ENCODE results near the gene KCTD5. TPM values are rescaled to one million over a fixed set of nuclear protein-coding genes. Genes with fewer than 3 reads are reported as not detected.

Gene KCTD5
- total RNA-seq, 8 experiments from 2014 or later, result 17.6 to 30.0 (median 26.2) TPM

DNA sequence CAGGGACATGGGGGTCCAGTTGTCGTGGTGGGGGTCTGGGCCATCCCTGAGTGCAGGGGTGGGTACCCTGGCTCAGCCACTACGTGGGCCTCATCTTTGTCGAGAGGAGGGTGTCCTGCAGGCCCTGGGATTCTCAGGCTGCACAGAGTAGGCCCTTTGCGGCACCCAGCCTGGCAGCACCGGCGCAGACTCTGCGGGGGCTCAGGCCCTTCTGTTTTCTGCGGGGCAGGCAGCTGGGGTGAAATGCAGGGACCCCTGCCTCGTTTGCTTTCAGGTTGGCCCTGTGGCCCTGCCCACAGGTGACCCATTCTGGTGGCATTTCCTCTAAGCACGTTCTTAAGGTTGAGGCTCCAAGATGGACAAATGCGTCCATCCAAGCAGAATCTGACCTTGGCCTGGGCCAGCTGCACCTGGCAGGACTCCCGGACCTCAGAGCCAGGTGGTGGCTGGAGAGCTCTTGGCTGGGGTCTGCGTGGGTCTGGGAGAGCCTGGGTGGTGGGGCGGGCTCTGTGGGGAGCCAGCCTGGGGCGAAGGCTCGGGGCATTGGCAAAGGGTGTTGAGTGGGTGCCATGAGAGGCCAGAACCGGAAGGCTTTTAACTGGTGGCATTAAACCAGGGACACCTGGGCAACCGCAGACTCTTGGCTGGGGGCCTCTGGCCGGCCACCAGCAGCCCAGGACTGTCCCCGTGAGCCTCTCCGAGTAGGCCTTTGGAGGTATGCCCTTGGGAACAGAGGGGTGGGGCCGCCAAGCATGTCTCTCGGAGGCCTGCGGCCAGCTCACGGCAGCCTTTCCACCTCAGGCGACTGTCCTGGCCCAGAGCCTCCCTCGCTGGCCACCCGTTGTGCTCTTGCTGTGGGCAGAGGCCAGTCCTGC lies 20.8 kb downstream of the KCTD5 start:
- Histone ChIP-seq H3K4me3 (no peak overlapping the region), H3K4me1 (replicated peaks in 1 of 2) (no peaks in the 10 kb centered on the region), H3K27ac (no peak overlapping the region)
- in situ Hi-C loops (cut with MboI; ENCODE audit: low pct_unique_long_range_greater_than_20kb in 2 of 9, low sequenced_read_pairs in 9 of 9, unreplicated experiment in 9 of 9), result no loop called here
- no peak for ATAC-seq (replicated peaks in 6 of 8)
- WGBS, 10 experiments, result 90 to 100% (median 97%) methylated on average over 1 to 5 of the region's 28 CpGs; no CpG with 5 or more reads in 7 of the 10 experiments

DNA sequence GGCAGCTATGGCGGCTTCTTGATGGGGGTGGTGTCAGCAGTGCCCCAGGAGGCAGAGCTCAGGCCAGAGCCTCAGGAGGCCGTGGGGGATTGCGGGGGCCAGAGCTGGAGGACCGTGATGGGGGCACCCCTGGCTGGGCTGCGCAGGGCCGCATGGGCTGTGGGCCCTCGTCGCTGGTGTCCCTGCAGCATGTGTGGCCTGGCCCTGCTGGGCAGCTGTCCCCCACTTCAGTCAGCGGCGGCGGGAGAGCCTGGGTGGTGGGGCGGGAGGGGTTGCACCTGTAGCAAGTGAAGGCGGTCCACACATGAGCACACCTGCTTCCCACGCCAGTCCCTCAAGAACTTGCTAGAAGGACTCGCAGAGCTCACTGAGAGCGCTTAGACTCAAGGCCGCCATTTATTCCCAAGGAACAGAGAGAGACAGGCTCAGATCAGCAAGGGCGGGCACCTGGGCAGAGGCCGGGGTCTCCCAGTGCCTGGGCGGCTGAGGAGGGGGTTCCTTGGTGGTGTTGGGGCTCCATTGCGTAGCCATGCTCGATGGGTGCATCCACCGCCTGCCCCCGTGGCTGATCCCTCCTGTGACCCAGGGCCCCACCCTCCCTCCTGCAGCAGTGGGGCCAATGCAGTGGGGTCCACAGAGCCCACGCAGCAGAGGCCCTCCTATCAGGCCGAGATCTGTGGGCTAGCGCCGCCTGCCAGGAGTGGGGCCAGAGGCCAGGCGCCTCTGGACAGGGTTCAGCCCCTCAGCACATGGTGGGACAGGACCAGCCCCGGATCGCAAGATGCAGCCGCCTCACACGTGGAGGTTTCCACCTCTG lies 22.1 kb downstream of the KCTD5 start:
- Histone ChIP-seq H3K4me1 (replicated peaks in 1 of 2) (no peaks in the 10 kb centered on the region), H3K27ac (no peak overlapping the region), H3K4me3 (no peak overlapping the region)
- in situ Hi-C loops (cut with MboI; ENCODE audit: low pct_unique_long_range_greater_than_20kb in 2 of 9, low sequenced_read_pairs in 9 of 9, unreplicated experiment in 9 of 9), result no loop called here
- peak in 1 of 8 experiments; percentile 10 for ATAC-seq (replicated peaks in 6 of 8)
- 96% methylated on average over 4 of the region's 33 CpGs; no CpG with 5 or more reads in 9 of the 10 experiments for WGBS, 10 experiments

DNA sequence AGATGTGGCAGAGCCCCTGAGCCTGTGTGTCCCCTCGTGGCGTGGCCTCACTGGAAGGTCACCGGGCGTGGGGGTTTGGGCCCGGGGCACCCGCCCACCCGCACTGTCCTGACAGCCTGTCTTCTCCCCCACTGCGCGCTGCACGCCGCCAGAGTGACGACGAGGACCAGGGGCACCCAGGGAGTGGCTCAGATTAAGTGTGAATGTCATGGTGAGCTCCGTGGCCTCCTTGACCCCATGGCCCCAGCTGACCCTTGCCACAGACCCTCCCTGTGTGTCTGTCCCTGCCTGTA lies 22.6 kb downstream of the KCTD5 start:
- no peak for ATAC-seq (replicated peaks in 6 of 8)
- in situ Hi-C loops (cut with MboI; ENCODE audit: low pct_unique_long_range_greater_than_20kb in 2 of 9, low sequenced_read_pairs in 9 of 9, unreplicated experiment in 9 of 9), result no loop called here
- Histone ChIP-seq H3K27ac (no peak overlapping the region), H3K4me3 (no peak overlapping the region), H3K4me1 (replicated peaks in 1 of 2) (no peaks in the 10 kb centered on the region)
- WGBS, 10 experiments, result no CpG with 5 or more reads among the region's 14 CpGs

GRCh38 chr16:2705351-2705750 lies 23.0 kb downstream of the KCTD5 start:
- Histone ChIP-seq H3K4me3 (no peak overlapping the region), H3K4me1 (replicated peaks in 1 of 2) (no peaks in the 10 kb centered on the region), H3K27ac (no peak overlapping the region)
- 60 to 90% (median 87%) methylated on average over 1 to 5 of the region's 10 CpGs; no CpG with 5 or more reads in 7 of the 10 experiments for WGBS, 10 experiments
- in situ Hi-C loops (cut with MboI; ENCODE audit: low pct_unique_long_range_greater_than_20kb in 2 of 9, low sequenced_read_pairs in 9 of 9, unreplicated experiment in 9 of 9), result no loop called here
- ATAC-seq (replicated peaks in 6 of 8), result peak in 1 of 8 experiments; percentile 2

GRCh38 chr16:2706085-2706484 lies 23.8 kb downstream of the KCTD5 start:
- Histone ChIP-seq H3K4me3 (no peak overlapping the region), H3K4me1 (replicated peaks in 1 of 2) (no peaks in the 10 kb centered on the region), H3K27ac (no peak overlapping the region)
- 93 to 100% methylated on average over 1 to 5 of the region's 17 CpGs; no CpG with 5 or more reads in 8 of the 10 experiments for WGBS, 10 experiments
- in situ Hi-C loops (cut with MboI; ENCODE audit: low pct_unique_long_range_greater_than_20kb in 2 of 9, low sequenced_read_pairs in 9 of 9, unreplicated experiment in 9 of 9), result no loop called here
- ATAC-seq (replicated peaks in 6 of 8), result no peak

GRCh38 chr16:2706611-2707311 lies 24.4 kb downstream of the KCTD5 start:
- in situ Hi-C loops (cut with MboI; ENCODE audit: low pct_unique_long_range_greater_than_20kb in 2 of 9, low sequenced_read_pairs in 9 of 9, unreplicated experiment in 9 of 9), result no loop called here
- ATAC-seq (replicated peaks in 6 of 8), result no peak
- 83 to 94% methylated on average over 1 to 3 of the region's 22 CpGs; no CpG with 5 or more reads in 8 of the 10 experiments for WGBS, 10 experiments
- H3K4me1 ChIP-seq (replicated peaks in 1 of 2), result no peaks in the 10 kb centered on the region
- no peak overlapping the region for H3K4me3 ChIP-seq
- H3K27ac ChIP-seq, result no peak overlapping the region

DNA sequence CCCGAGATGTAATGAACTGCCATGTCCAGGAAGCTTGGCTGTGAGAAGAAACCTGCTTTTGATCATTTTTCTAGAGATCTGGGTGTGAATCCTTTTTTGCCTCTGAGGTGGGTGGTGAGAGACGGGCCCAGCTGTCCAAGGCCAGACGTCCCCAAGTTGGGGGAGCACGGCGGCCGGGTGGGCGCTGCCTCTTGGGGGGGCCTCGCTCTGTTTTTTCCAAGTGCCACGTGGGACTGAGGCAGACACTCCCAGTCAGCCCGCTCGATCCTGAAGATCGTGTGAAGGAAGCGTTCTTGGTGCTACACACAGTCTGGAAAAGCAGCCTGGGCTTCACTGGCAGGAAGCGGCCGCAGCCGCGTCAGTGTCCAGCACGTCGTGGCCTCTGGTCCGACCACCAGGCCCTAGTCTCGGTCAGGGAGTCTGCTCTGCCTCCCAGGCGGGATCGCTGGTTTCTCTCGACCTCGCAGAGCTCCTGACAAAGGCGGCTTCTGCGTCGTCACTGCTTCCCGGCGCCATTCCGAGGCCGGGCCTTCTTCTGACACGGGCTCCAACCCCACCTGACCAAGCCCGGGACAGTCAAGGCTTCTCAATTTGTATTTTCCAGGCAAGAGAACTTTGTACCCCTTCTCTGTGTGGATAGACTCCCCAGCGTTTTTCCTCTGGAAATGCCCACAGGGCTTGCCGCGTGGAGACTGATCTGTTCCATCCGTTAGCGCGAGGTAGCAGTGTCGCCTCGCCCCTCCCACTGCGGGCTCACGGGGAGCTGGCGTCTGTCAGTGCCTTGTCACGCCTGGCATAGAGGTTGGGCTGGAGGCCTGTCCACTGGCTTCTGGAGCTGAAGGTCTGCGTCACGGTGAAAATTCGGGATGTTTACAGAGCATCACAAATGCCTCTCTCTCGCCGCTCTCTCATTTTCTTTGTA lies 25.3 kb downstream of the KCTD5 start:
- no peak overlapping the region for H3K4me3 ChIP-seq
- no peaks in the 10 kb centered on the region for H3K4me1 ChIP-seq (replicated peaks in 1 of 2)
- in situ Hi-C loops (cut with MboI; ENCODE audit: low pct_unique_long_range_greater_than_20kb in 2 of 9, low sequenced_read_pairs in 9 of 9, unreplicated experiment in 9 of 9), result no loop called here
- no peak for ATAC-seq (replicated peaks in 6 of 8)
- no peak overlapping the region for H3K27ac ChIP-seq
- 67 to 100% (median 92%) methylated on average over 2 to 23 of the region's 51 CpGs; no CpG with 5 or more reads in 1 of the 10 experiments for WGBS, 10 experiments

DNA sequence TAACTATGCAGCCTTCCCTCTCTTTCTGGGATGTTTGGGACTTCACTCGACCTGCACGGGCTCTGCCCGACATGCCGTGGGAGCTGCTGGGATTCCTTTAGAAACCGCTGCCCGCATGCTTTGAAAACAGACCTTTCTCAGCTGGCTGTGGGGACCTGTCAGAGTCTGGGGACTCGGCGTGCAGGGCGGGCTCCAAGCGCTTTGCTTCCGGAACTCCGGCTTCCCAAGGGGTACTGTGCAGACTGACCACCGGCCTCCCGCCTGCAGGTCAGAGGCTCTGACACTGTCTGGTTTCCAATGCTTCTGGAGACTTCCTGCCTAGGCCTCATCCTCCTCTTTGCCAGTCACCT lies 25.9 kb downstream of the KCTD5 start:
- in situ Hi-C loops (cut with MboI; ENCODE audit: low pct_unique_long_range_greater_than_20kb in 2 of 9, low sequenced_read_pairs in 9 of 9, unreplicated experiment in 9 of 9), result no loop called here
- Histone ChIP-seq H3K27ac (no peak overlapping the region), H3K4me1 (replicated peaks in 1 of 2) (no peaks in the 10 kb centered on the region), H3K4me3 (no peak overlapping the region)
- ATAC-seq (replicated peaks in 6 of 8), result no peak
- WGBS, 10 experiments, result 80 to 100% (median 98%) methylated on average over 1 to 13 of the region's 14 CpGs; no CpG with 5 or more reads in 4 of the 10 experiments

DNA sequence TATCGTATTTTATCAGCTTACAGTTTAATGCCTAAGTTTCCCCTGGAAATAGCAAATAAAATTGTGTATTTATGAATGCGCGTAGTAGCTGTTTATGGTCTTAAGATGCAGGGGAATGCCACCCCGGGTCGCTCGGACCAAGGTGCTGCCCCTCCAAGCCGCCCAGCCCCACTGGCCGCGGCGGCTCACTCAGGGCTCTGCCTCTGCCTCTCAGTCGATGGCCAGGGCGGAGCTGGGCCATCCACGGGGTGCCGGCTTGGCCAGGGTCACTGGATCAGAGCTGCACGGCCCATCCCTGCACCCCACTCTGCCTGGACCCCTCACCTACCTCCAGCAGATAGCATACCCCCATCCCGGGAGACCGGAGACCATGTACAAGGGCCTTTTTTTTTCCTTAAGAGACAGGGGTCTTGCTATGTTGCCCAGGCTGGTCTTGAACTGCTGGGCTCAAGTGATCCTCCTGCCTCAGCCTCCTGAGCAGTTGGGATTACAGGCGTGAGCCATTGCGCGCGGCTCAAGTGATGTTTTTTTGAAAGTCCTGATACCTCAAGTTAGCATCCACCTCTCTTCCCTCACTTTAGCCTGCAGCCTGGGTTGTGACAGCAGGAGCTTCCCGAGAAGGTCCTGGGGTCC lies 26.7 kb downstream of the KCTD5 start:
- WGBS, 10 experiments, result 80 to 100% (median 96%) methylated on average over 1 to 10 of the region's 22 CpGs; no CpG with 5 or more reads in 3 of the 10 experiments
- H3K27ac ChIP-seq, result no peak overlapping the region
- in situ Hi-C loops (cut with MboI; ENCODE audit: low pct_unique_long_range_greater_than_20kb in 2 of 9, low sequenced_read_pairs in 9 of 9, unreplicated experiment in 9 of 9), result no loop called here
- no peaks in the 10 kb centered on the region for H3K4me1 ChIP-seq (replicated peaks in 1 of 2)
- ATAC-seq (replicated peaks in 6 of 8), result no peak
- H3K4me3 ChIP-seq, result no peak overlapping the region

DNA sequence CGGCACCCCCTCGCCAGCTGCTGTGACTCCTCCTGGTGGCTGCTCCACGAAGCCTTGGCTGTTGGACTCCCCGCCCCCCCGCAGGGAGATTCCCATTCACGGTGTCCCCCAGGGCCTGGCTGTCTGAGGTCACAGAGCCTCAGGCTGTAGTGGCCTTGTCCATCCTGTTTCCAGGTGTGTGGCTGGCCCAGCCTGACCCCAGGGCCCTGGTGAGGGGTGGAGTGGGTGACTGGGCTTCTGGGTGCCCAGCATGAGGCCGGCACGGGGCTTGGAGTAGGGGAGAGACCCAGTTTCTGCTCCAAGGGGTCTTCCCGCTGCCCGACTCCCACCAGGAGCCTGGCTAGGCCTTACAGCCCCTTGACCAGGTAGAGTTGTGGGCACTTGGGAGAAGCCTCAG lies 27.3 kb downstream of the KCTD5 start:
- in situ Hi-C loops (cut with MboI; ENCODE audit: low pct_unique_long_range_greater_than_20kb in 2 of 9, low sequenced_read_pairs in 9 of 9, unreplicated experiment in 9 of 9), result no loop called here
- WGBS, 10 experiments, result 100% methylated on average over 6 of the region's 10 CpGs; no CpG with 5 or more reads in 9 of the 10 experiments
- H3K4me3 ChIP-seq, result no peak overlapping the region
- ATAC-seq (replicated peaks in 6 of 8), result no peak
- no peak overlapping the region for H3K27ac ChIP-seq
- no peaks in the 10 kb centered on the region for H3K4me1 ChIP-seq (replicated peaks in 1 of 2)

DNA sequence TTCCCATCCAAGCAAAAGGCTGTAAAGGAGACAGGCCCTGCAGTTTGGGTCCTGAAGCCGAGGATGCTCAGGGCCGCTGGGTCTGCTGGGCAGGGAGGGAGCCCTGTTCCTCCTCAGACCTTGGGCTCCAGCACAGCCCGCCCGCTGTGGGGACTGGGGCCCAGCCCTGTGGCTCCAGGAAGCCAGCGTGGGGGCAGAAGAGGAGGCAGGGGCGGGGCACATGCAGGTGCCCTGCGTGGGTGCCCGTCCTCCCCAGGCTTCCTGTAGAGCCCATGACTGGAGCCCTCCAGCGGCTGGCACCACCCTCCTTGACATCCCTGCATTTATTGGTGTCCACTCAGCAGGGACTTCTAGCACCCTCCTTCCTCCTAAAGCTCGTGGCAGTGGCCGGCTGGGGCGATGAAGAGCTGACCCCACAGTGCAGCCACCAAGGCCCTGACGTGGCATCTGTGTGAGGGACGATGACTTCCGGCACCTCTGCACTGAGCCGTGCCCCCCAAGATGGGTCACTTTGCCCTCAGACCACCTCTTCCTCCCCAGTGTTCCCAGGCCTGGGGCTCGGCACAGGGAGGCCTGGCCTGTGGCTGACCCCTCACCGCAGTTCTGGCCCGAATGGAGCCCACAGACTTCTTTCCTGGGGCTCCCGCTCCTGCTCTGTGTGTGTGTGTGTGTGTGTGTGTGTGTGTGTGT lies 27.8 kb downstream of the KCTD5 start:
- Histone ChIP-seq H3K27ac (no peak overlapping the region), H3K4me1 (replicated peaks in 1 of 2) (no peaks in the 10 kb centered on the region), H3K4me3 (no peak overlapping the region)
- in situ Hi-C loops (cut with MboI; ENCODE audit: low pct_unique_long_range_greater_than_20kb in 2 of 9, low sequenced_read_pairs in 9 of 9, unreplicated experiment in 9 of 9), result no loop called here
- ATAC-seq (replicated peaks in 6 of 8), result peak in 2 of 8 experiments; percentile 3 to 4
- WGBS, 10 experiments, result 80 to 100% (median 100%) methylated on average over 1 of the region's 20 CpGs; no CpG with 5 or more reads in 7 of the 10 experiments
